ENCODE measurements around the gene OCA2.

OCA2 gene

GRCh38 chr15:27842526-27842925, 256.6 kb downstream of the OCA2 start:
- no peak for DNase-seq

GRCh38 chr15:27835233-27835939, 263.7 kb downstream of the OCA2 start:
- DNase-seq = no peak

- DNase-seq = no peak
These were observed 264.4 kb downstream of the OCA2 start for GRCh38 chr15:27834684-27835083.

- no peak for DNase-seq
These were observed 265.1 kb downstream of the OCA2 start for GRCh38 chr15:27833974-27834373.

- no peak for DNase-seq
These were observed 265.9 kb downstream of the OCA2 start for GRCh38 chr15:27833178-27833577.

- no peak for DNase-seq
These were observed 266.9 kb downstream of the OCA2 start for GRCh38 chr15:27832237-27832596.

- DNase-seq = no peak
These were observed 267.5 kb downstream of the OCA2 start for GRCh38 chr15:27831384-27832236.

GRCh38 chr15:27828746-27829145, 270.4 kb downstream of the OCA2 start:
- no peak for DNase-seq

- no peak for DNase-seq
These were observed 272.0 kb downstream of the OCA2 start for GRCh38 chr15:27826902-27827714.

- DNase-seq = no peak
These were observed 272.7 kb downstream of the OCA2 start for GRCh38 chr15:27826411-27826810.

DNA sequence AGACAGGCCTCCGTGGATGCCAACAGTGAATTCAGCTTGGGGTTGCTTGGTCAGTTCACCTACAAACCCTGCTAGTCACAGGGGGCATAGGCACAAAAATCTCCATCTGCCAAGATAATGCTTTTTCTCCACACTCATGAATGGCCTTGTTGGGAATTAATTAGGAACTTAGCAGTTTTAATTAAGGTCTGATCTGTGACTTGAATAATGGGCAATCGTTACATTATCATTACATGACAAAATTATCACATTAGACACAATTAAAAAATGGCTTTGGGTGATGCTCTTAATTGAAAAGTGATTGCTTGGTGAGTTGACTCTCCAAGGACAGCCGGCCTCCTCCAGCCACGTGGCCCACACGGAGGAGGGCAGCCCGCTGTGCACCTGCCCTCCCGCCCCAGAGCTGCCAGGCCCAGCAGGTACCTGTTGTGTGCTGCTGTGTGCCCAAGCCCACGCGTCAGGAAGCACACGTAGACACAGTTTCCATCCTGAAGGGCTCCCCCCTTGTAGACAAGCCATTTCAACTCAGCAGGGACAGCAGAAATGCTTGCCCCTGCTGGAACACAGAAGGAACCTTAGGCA, 274.2 kb downstream of the OCA2 start:
- no peak for DNase-seq

GRCh38 chr15:27821273-27821672, 277.8 kb downstream of the OCA2 start:
- no peak for DNase-seq

GRCh38 chr15:27820722-27821121, 278.4 kb downstream of the OCA2 start:
- DNase-seq = no peak

GRCh38 chr15:27820232-27820631, 278.9 kb downstream of the OCA2 start:
- no peak for DNase-seq

DNA sequence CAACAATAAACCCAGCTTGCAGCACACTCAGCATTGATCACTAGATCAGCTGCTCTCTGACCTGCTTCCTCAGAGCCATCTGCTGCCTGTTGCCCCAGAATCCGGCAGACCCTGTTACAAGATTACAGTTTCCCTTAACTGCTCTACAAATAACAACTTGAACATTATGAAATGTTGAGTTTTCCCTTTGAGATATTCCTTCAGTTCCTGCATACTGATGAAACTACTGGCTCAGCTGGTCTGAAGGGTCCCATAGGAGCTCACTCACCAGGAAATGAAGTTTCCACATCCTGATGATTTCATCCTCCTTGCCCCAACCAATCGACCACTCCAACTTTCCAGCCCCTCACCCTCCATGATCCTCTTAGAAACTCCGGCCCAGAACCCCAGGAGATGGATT, 281.9 kb downstream of the OCA2 start:
- no peak for DNase-seq

DNA sequence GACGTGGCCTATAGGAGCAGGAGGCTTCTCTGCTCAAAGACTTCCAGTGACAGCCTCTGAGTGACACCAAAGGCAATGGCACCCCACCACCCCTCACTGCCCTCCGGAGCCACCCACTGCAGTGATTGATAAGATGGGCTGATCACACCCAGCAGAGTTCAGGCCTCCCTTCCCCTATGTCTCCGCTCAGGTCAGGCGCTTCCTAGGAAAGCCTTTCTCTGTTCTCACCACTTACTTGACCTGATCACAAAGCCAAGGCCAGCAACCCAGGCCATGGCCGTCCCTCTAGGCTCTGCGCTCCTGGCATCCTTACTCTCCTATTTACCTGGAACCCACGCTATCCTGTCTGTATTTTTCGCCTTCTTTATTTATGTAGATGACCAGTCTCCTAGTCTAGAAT, 282.3 kb downstream of the OCA2 start:
- DNase-seq = no peak

DNA sequence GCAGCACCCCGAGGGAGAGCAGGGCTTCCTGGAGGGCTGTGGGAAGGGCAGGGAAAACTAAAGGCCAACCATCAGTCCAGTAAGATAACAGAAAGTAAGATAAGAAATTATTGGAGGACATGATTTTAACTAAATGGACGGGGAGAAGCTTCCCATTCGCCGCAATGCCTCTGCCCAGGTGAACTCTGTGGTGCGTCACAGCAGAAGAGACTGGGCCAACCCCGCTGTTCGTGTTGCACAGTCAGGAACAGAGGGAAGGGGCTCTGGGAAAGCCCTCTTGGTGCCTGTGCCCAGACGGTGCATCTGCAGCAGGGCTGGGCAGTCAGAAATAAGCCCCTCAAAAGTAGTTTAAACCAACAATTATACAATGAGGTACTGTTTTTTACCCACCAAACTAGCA, 284.1 kb downstream of the OCA2 start:
- DNase-seq = no peak

GRCh38 chr15:27813139-27813538, 286.0 kb downstream of the OCA2 start:
- DNase-seq = no peak

DNA sequence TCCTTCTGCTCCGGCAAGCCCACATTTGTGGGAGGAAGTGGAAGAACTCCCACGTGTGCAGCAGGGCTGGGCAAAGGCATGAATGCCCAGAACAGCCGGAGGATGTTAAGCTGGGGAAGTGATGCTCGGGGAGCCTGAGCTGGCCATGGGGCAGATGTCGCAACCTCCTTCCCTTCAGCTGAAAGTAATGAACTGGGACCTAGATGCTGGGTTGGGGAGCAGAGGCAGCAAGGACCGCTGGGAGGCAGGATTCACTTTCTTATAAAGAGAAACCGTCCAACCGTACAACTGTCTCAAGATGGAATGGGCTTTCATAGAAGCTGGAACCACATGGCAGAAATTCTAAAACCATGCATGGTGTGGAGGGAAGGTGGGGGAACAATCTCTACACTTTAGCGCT, 290.9 kb downstream of the OCA2 start:
- no peak for DNase-seq

GRCh38 chr15:27807335-27807734, 291.8 kb downstream of the OCA2 start:
- no peak for DNase-seq

DNA sequence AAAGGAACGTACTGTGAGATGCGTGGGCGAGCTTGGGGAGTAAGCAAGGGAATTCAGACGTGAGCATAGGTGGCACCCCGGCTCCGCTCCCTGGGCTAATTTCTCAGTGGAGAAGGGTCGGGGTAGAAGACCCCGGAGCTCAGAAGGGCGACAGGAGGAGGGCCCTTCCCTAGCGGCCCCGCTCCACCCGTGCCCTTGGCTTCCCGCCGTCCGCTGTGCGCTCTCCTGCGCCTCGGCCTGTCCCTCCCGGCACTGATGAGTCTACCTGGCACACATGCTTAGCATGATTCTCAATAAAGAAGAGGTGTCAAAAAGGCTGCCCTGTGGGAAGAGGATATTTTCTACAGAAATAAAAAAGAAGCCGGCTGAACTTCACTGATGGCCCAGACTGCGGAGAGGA, 292.7 kb downstream of the OCA2 start:
- no peak for DNase-seq

GRCh38 chr15:27805261-27806220, 293.6 kb downstream of the OCA2 start:
- DNase-seq = no peak

Data from NCI-H1694 treated with DMSO at 0.1 percent for 48 hours (cell line).